NK-92 (cell line): ENCODE data around the gene PPARGC1A.

Experiments
- DNase-seq: peaks from one replicate; lab custom pipeline; 2025; ENCODE audit not compliant: unreplicated experiment; lab: John Stamatoyannopoulos, UW

The PPARGC1A gene

GRCh38 chr4:23889814-23890341 is at the start of gene PPARGC1A:
TSS of gene PPARGC1A (minus strand) at chr4:23890047. CDS start at chr4:23889957, 90 bp downstream.
- no peak for DNase-seq

- no peak for DNase-seq
Measured at GRCh38 chr4:23938796-23939195, 48.9 kb upstream of the PPARGC1A start.

GRCh38 chr4:23937173-23937572 is 47.3 kb upstream of the PPARGC1A start:
- no peak for DNase-seq

GRCh38 chr4:23934915-23935314 is 45.1 kb upstream of the PPARGC1A start:
- no peak for DNase-seq

- DNase-seq = no peak
Measured at GRCh38 chr4:23934223-23934622, 44.4 kb upstream of the PPARGC1A start.

GRCh38 chr4:23932901-23933308 is 43.1 kb upstream of the PPARGC1A start:
- no peak for DNase-seq

GRCh38 chr4:23932186-23932585 is 42.3 kb upstream of the PPARGC1A start:
- no peak for DNase-seq

GRCh38 chr4:23931489-23931830 is 41.6 kb upstream of the PPARGC1A start:
- DNase-seq = no peak

- DNase-seq = no peak
Measured at GRCh38 chr4:23930750-23931488, 41.1 kb upstream of the PPARGC1A start.

GRCh38 chr4:23929248-23929647 is 39.4 kb upstream of the PPARGC1A start:
- no peak for DNase-seq

- no peak for DNase-seq
Measured at GRCh38 chr4:23924556-23924955, 34.7 kb upstream of the PPARGC1A start.

- no peak for DNase-seq
Measured at GRCh38 chr4:23923840-23924239, 34.0 kb upstream of the PPARGC1A start.

- no peak for DNase-seq
Measured at GRCh38 chr4:23923141-23923540, 33.3 kb upstream of the PPARGC1A start.

GRCh38 chr4:23922541-23923111 is 32.8 kb upstream of the PPARGC1A start:
- DNase-seq = no peak

GRCh38 chr4:23922013-23922412 is 32.2 kb upstream of the PPARGC1A start:
- no peak for DNase-seq

- DNase-seq = no peak
Measured at GRCh38 chr4:23921447-23921845, 31.6 kb upstream of the PPARGC1A start.

- DNase-seq = no peak
Measured at GRCh38 chr4:23920716-23921446, 31.0 kb upstream of the PPARGC1A start.

- DNase-seq = no peak
Measured at GRCh38 chr4:23920296-23920695, 30.4 kb upstream of the PPARGC1A start.

GRCh38 chr4:23916282-23916681 is 26.4 kb upstream of the PPARGC1A start:
- no peak for DNase-seq

- DNase-seq = no peak
Measured at GRCh38 chr4:23915459-23916132, 25.7 kb upstream of the PPARGC1A start.

GRCh38 chr4:23911675-23912455 is 22.0 kb upstream of the PPARGC1A start:
- no peak for DNase-seq
